ENCODE measurements around the gene AKAP8L.
A peak's percentile ranks its signal among the peaks of the same experiment; 100 is the strongest.
"Not testable (repeated sequence)": the region's sequence is repeated elsewhere in the genome, so short reads cannot be mapped to it uniquely, and the experiment has no call there.

Gene AKAP8L

GRCh38 chr19:15371119-15371518 is 47.7 kb downstream of the AKAP8L start:
- DNase-seq (ENCODE audit: insufficient read length, low spot score) (no peak), FAIRE-seq (no peak)
- no peak for TF ChIP-seq TAF1 (IDR thresholded peaks at IDR 0.05; ENCODE audit: low read depth, low read length)
- no peak for TF ChIP-seq POU2F2 (IDR thresholded peaks at IDR 0.05; ENCODE audit: low read depth, low read length)
- no peak for TF ChIP-seq SPI1 (IDR thresholded peaks at IDR 0.05; ENCODE audit: low read depth, low read length)
- TF ChIP-seq PAX5 (IDR thresholded peaks at IDR 0.05; ENCODE audit: insufficient read depth, low read length, severe bottlenecking) = no peak
- TF ChIP-seq POLR2AphosphoS5 (IDR thresholded peaks at IDR 0.05; ENCODE audit: low read depth, low read length) = no peak
- TF ChIP-seq POLR2A (IDR thresholded peaks at IDR 0.05; ENCODE audit: low read depth, low read length) = no peak

- DNase-seq (ENCODE audit: insufficient read length, low spot score) (no peak), FAIRE-seq (no peak)
- TF ChIP-seq POLR2AphosphoS5 (IDR thresholded peaks at IDR 0.05; ENCODE audit: low read depth, low read length) (no peak), TAF1 (IDR thresholded peaks at IDR 0.05; ENCODE audit: low read depth, low read length) (no peak), POLR2A (IDR thresholded peaks at IDR 0.05; ENCODE audit: low read depth, low read length) (0 out of 2 replicates have a peak, but pooled peaks have one; percentile 5), POU2F2 (IDR thresholded peaks at IDR 0.05; ENCODE audit: low read depth, low read length) (no peak), PAX5 (IDR thresholded peaks at IDR 0.05; ENCODE audit: insufficient read depth, low read length, severe bottlenecking) (no peak), SPI1 (IDR thresholded peaks at IDR 0.05; ENCODE audit: low read depth, low read length) (no peak)
These were observed 49.2 kb downstream of the AKAP8L start for GRCh38 chr19:15369594-15369891.

DNA sequence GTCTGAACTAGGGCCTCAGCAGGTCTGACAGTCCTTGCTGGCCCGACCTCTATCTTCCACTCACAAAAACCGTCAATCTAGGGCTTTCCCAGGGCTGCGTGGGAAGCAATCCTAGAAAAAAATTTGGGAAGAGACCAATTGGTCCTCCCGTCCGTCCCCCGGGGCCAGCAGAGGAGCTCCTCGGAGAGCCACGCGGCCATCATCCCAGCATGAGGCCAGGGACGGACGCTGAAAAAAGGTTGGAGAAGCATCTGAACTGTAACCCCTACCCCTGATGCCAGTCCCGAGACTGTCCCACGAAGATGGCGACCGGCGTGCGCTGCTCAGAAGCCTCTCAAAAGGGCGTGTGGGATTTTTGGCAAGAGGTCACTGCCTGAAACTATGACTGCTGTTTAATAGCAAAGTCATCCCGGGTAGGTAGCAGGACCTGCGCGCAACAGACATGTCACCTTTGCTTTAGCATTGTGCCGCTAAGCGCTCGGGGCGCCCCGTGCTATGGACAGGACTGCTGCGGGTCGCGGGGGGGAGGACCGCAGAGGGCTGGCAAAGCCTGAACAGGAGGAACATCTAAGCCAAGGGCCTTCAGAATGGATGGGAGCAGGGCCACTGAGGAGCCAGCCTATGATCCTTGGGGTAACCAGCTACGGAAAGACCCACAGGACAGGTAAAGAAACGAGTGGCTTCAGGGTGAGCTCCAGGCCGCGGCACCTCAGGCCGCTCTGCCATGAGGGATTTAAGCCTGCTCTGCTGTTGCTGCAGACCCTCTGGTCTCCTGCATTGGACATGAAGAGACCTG is 49.8 kb downstream of the AKAP8L start:
- DNase-seq (ENCODE audit: insufficient read length, low spot score) (no peak), FAIRE-seq (no peak)
- 0 out of 2 replicates have a peak, but pooled peaks have one; percentile 10 for TF ChIP-seq POLR2A (IDR thresholded peaks at IDR 0.05; ENCODE audit: low read depth, low read length)
- no peak for TF ChIP-seq POLR2AphosphoS5 (IDR thresholded peaks at IDR 0.05; ENCODE audit: low read depth, low read length)

DNA sequence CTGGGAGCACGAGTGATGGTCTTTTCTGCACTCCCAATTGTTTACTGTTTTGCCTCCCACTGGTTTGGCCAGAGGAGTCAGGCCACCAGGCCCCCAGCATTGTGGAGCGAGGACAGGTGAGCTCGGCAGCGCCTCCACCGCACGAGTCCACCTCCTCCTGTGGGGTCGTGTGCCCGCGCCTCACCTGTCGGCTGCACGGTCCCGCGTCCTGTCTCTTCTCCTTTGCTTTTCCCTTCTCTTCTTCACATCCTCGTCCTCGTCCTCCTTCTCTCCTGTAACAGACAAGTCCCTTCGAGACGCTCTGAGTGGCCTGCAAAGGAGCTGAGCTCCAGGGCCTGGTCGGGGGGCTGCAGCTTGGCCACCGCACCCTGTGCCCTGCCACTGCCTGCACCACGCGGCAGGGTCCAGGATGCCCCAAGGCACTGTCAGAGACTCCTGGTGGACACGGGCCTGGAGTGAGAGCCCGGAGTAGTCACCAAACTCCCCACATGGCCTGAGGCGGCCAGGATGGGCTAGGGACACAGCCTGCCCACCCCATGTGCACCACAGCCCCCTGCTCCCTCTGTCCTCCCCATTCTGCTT is 50.6 kb downstream of the AKAP8L start:
- no peak for TF ChIP-seq SPI1 (IDR thresholded peaks at IDR 0.05; ENCODE audit: low read depth, low read length)
- no peak for TF ChIP-seq TAF1 (IDR thresholded peaks at IDR 0.05; ENCODE audit: low read depth, low read length)
- no peak for TF ChIP-seq POU2F2 (IDR thresholded peaks at IDR 0.05; ENCODE audit: low read depth, low read length)
- TF ChIP-seq POLR2A (IDR thresholded peaks at IDR 0.05; ENCODE audit: low read depth, low read length) = no peak
- no peak for TF ChIP-seq PAX5 (IDR thresholded peaks at IDR 0.05; ENCODE audit: insufficient read depth, low read length, severe bottlenecking)
- no peak for TF ChIP-seq POLR2AphosphoS5 (IDR thresholded peaks at IDR 0.05; ENCODE audit: low read depth, low read length)
- FAIRE-seq (no peak), DNase-seq (ENCODE audit: insufficient read length, low spot score) (no peak)

GRCh38 chr19:15367439-15367838 is 51.3 kb downstream of the AKAP8L start:
- no peak for FAIRE-seq
- TF ChIP-seq POU2F2 (IDR thresholded peaks at IDR 0.05; ENCODE audit: low read depth, low read length) (no peak), TAF1 (IDR thresholded peaks at IDR 0.05; ENCODE audit: low read depth, low read length) (no peak), SPI1 (IDR thresholded peaks at IDR 0.05; ENCODE audit: low read depth, low read length) (no peak), PAX5 (IDR thresholded peaks at IDR 0.05; ENCODE audit: insufficient read depth, low read length, severe bottlenecking) (no peak), POLR2AphosphoS5 (IDR thresholded peaks at IDR 0.05; ENCODE audit: low read depth, low read length) (no peak), POLR2A (IDR thresholded peaks at IDR 0.05; ENCODE audit: low read depth, low read length) (no peak)
- DNase-seq (ENCODE audit: insufficient read length, low spot score) = no peak

DNA sequence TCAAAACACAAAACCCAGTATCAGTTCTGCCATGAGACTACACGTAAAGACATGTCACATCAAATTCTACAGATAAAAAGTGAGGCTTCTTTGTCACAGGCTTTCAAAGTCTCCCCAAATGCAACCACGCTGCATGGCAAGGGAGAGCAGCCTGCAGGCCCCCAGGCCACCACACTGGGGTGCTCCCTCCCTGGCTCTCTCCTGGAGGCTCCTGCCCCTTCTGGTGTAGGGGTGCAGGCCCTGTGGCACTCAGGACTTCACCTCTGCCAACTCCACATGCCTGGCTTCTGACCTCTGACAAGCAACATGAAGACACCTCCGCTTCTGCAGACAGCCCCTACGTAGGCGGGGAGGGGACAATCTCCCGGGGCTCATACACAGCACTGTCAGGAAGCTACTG is 53.5 kb downstream of the AKAP8L start:
- FAIRE-seq = no peak
- no peak for TF ChIP-seq POLR2A (IDR thresholded peaks at IDR 0.05; ENCODE audit: low read depth, low read length)
- TF ChIP-seq POLR2AphosphoS5 (IDR thresholded peaks at IDR 0.05; ENCODE audit: low read depth, low read length) = 0 out of 2 replicates have a peak, but pooled peaks have one; percentile 36
- no peak for DNase-seq (ENCODE audit: insufficient read length, low spot score)

DNA sequence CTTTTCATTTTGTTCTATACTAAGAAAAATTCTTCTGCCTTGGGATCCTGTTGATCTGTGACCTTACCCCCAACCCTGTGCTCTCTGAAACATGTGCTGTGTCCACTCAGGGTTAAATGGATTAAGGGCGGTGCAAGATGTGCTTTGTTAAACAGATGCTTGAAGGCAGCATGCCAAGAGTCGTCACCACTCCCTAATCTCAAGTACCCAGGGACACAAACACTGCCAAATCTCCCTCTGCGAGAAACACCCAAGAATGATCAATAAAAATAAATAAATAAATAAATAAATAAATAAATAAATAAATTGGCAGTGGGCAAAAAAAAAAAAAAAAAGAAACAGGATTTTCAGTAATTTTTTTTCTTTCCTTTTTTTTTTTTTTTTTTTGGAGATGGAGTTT is 55.0 kb downstream of the AKAP8L start:
- not testable (repeated sequence) for FAIRE-seq; DNase-seq (ENCODE audit: insufficient read length, low spot score)

GRCh38 chr19:15363048-15363447 is 55.7 kb downstream of the AKAP8L start:
- not testable (repeated sequence) for FAIRE-seq; DNase-seq (ENCODE audit: insufficient read length, low spot score)

- not testable (repeated sequence) for FAIRE-seq; DNase-seq (ENCODE audit: insufficient read length, low spot score)
These were observed 58.8 kb downstream of the AKAP8L start for GRCh38 chr19:15360015-15360414.

DNA sequence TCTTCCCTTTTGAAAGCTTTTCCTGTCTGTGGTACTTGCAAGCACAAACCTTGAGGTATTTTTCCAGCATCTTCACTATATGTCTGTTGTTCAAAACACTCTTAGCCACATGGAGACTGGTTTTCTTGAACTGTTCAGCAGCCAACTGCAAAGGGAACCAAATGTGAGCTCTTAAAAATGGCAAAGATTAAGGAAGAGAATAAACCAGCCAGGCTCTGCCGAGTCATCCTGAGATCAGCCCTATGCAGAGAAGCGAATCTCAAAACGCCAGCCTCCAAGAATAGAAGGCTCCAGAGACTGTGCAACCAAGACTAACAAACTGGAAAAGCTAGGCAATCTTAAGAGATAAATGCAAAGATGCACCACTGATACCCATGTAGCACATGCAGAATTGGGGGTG is 59.9 kb downstream of the AKAP8L start:
- FAIRE-seq (no peak), DNase-seq (ENCODE audit: insufficient read length, low spot score) (no peak)
- no peak for TF ChIP-seq POU2F2 (IDR thresholded peaks at IDR 0.05; ENCODE audit: low read depth, low read length)
- no peak for TF ChIP-seq PAX5 (IDR thresholded peaks at IDR 0.05; ENCODE audit: insufficient read depth, low read length, severe bottlenecking)
- TF ChIP-seq POLR2A (IDR thresholded peaks at IDR 0.05; ENCODE audit: low read depth, low read length) = no peak
- TF ChIP-seq SPI1 (IDR thresholded peaks at IDR 0.05; ENCODE audit: low read depth, low read length) = no peak
- TF ChIP-seq POLR2AphosphoS5 (IDR thresholded peaks at IDR 0.05; ENCODE audit: low read depth, low read length) = no peak
- no peak for TF ChIP-seq TAF1 (IDR thresholded peaks at IDR 0.05; ENCODE audit: low read depth, low read length)

- FAIRE-seq (no peak), DNase-seq (ENCODE audit: insufficient read length, low spot score) (no peak)
- TF ChIP-seq POLR2AphosphoS5 (IDR thresholded peaks at IDR 0.05; ENCODE audit: low read depth, low read length) (no peak), SPI1 (IDR thresholded peaks at IDR 0.05; ENCODE audit: low read depth, low read length) (no peak), POU2F2 (IDR thresholded peaks at IDR 0.05; ENCODE audit: low read depth, low read length) (no peak), PAX5 (IDR thresholded peaks at IDR 0.05; ENCODE audit: insufficient read depth, low read length, severe bottlenecking) (no peak), TAF1 (IDR thresholded peaks at IDR 0.05; ENCODE audit: low read depth, low read length) (no peak), POLR2A (IDR thresholded peaks at IDR 0.05; ENCODE audit: low read depth, low read length) (no peak; the same call in 1 of the 2 replicates)
These were observed 60.9 kb downstream of the AKAP8L start for GRCh38 chr19:15357906-15358305.

Data from GM12891 (cell line).